Urinary bladder (tissue), 4 donors: ENCODE results near the gene ZPR1. TPM values are rescaled to one million over a fixed set of nuclear protein-coding genes. Genes with fewer than 3 reads are reported as not detected.

ENCODE experiments used
- DNase-seq: peaks from one replicate; pipeline ENCODE4 v3.0.0-alpha.2; 2015; ENCODE audit errors: extremely low spot score
- H3K27ac ChIP-seq: one replicate; pipeline ENCODE4 v1.5.1; 2013; ENCODE audit warnings: low read depth, mild to moderate bottlenecking, moderate library complexity
- H3K36me3 ChIP-seq: one replicate; pipeline ENCODE4 v1.6.1; 2013; ENCODE audit warnings: mild to moderate bottlenecking, moderate library complexity; ENCODE audit not compliant: insufficient read depth
- H3K4me1 ChIP-seq: one replicate; pipeline ENCODE4 v1.6.1; 2013; ENCODE audit warnings: mild to moderate bottlenecking, moderate library complexity; ENCODE audit not compliant: insufficient read depth
- H3K4me3 ChIP-seq: one replicate; pipeline ENCODE4 v1.5.1; 2013; ENCODE audit warnings: low read depth, low read length
- WGBS: extraction: QIAGEN DNeasy Blood & Tissue Kit; methylation state at CpG from one replicate; pipeline ENCODE4 v1.1.7; 2013; 5-methylcytosine and 5-hydroxymethylcytosine counted together
- polyA plus RNA-seq: library from polyadenylated mRNA; stranded (reverse); fragments of 200-250 nt; gene quantifications from one replicate; pipeline ENCODE4 v1.2.3, GENCODE V29; 2013
- total RNA-seq: library from RNA; depleted of rRNA; stranded (reverse); fragments of >200 nt; gene quantifications from one replicate; pipeline ENCODE4 v1.2.3, GENCODE V29; 2014
- donor health status: healthy with polysubstance abuse.
- donor health status: healthy.

Gene ZPR1
- total and polyA plus RNA-seq, 2 donors = 17.9 to 27.4 TPM

DNA sequence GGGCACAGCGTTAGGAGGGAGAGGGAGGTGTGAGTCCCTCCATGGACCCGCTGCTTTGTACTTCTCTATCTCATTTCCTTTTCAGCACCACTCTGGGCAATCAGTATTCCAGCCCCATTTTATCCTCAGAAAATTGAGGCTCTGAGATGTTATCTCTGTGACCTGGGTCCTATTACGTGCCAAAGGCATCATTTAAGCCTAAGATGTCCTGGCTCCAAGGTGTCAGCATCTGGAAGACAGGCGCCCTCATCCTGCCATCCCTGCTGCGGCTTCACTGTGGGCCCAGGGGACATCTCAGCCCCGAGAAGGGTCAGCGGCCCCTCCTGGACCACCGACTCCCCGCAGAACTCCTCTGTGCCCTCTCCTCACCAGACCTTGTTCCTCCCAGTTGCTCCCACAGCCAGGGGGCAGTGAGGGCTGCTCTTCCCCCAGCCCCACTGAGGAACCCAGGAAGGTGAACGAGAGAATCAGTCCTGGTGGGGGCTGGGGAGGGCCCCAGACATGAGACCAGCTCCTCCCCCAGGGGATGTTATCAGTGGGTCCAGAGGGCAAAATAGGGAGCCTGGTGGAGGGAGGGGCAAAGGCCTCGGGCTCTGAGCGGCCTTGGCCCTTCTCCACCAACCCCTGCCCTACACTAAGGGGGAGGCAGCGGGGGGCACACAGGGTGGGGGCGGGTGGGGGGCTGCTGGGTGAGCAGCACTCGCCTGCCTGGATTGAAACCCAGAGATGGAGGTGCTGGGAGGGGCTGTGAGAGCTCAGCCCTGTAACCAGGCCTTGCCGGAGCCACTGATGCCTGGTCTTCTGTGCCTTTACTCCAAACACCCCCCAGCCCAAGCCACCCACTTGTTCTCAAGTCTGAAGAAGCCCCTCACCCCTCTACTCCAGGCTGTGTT, 41.1 kb upstream of the ZPR1 start:
- Histone ChIP-seq H3K4me3 (no peak overlapping the region), H3K27ac (no peak overlapping the region), H3K36me3 (no peaks in the 10 kb centered on the region), H3K4me1 (no peaks in the 10 kb centered on the region)
- WGBS = 70% methylated on average over 16 of the region's 16 CpGs
- DNase-seq = no peak

DNA sequence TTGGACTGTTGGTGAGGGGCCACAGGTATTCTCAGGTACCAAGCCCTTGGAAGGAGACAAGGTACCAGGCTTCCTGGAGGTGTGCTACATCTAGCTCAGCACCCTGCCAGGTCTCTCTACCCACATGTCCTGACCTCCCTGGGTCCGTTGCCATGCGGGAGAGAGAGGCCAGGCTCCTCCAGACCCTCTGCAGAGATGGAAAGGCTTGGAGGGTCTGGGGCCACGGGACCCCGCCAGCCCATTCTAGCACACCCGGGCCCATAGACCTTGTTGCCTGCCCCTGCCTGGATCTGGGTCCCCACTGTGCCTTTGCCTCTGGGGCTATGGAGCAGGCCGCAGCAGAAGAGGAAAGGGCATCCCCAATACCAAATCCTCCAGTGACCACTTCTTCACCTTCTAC, 39.6 kb upstream of the ZPR1 start:
- WGBS = 94% methylated on average over 6 of the region's 6 CpGs
- no peak overlapping the region for H3K27ac ChIP-seq
- H3K4me3 ChIP-seq = no peak overlapping the region
- no peaks in the 10 kb centered on the region for H3K4me1 ChIP-seq
- no peak for DNase-seq
- no peaks in the 10 kb centered on the region for H3K36me3 ChIP-seq

- WGBS = 73% methylated on average over 9 of the region's 9 CpGs
- Histone ChIP-seq H3K36me3 (no peaks in the 10 kb centered on the region), H3K4me1 (no peaks in the 10 kb centered on the region), H3K4me3 (no peak overlapping the region), H3K27ac (no peak overlapping the region)
- DNase-seq = no peak
Observed at GRCh38 chr11:116826751-116827431, 39.1 kb upstream of the ZPR1 start.

- Histone ChIP-seq H3K36me3 (no peaks in the 10 kb centered on the region), H3K4me3 (no peak overlapping the region), H3K27ac (no peak overlapping the region), H3K4me1 (no peaks in the 10 kb centered on the region)
- no peak for DNase-seq
- WGBS = 77% methylated on average over 22 of the region's 22 CpGs
Observed at GRCh38 chr11:116825854-116826750, 38.3 kb upstream of the ZPR1 start.

GRCh38 chr11:116825434-116825833, 37.6 kb upstream of the ZPR1 start:
- Histone ChIP-seq H3K4me3 (no peak overlapping the region), H3K27ac (no peak overlapping the region), H3K4me1 (no peaks in the 10 kb centered on the region), H3K36me3 (no peaks in the 10 kb centered on the region)
- 78% methylated on average over 5 of the region's 5 CpGs for WGBS
- DNase-seq = no peak

- Histone ChIP-seq H3K4me3 (no peak within 1 kb of the TSS), H3K27ac (no peak within 1 kb of the TSS), H3K4me1 (no peaks in the 10 kb centered on the region), H3K36me3 (no peaks in the 10 kb centered on the region)
- DNase-seq = no peak
- 80% methylated on average over 16 of the region's 16 CpGs for WGBS
Observed at GRCh38 chr11:116823031-116823843, 35.4 kb upstream of the ZPR1 start, which contains the start of gene APOA4. Gene APOA4, minus strand, starts transcription at chr11:116823304. Its CDS starts 113 bp downstream, at chr11:116823191.

- H3K4me3 ChIP-seq = no peak overlapping the region
- no peaks in the 10 kb centered on the region for H3K36me3 ChIP-seq
- DNase-seq = no peak
- WGBS = 70% methylated on average over 5 of the region's 5 CpGs
- H3K27ac ChIP-seq = no peak overlapping the region
- no peaks in the 10 kb centered on the region for H3K4me1 ChIP-seq
Observed at GRCh38 chr11:116822575-116822974, 34.8 kb upstream of the ZPR1 start.

GRCh38 chr11:116821050-116821918, 33.5 kb upstream of the ZPR1 start:
- DNase-seq = no peak
- WGBS = 93% methylated on average over 51 of the region's 51 CpGs
- Histone ChIP-seq H3K36me3 (no peaks in the 10 kb centered on the region), H3K27ac (no peak overlapping the region), H3K4me3 (no peak overlapping the region), H3K4me1 (no peaks in the 10 kb centered on the region)

- Histone ChIP-seq H3K36me3 (no peaks in the 10 kb centered on the region), H3K4me1 (no peaks in the 10 kb centered on the region), H3K27ac (no peak overlapping the region), H3K4me3 (no peak overlapping the region)
- WGBS = 88% methylated on average over 9 of the region's 9 CpGs
- DNase-seq = no peak
Observed at GRCh38 chr11:116819049-116819448, 31.2 kb upstream of the ZPR1 start.

DNA sequence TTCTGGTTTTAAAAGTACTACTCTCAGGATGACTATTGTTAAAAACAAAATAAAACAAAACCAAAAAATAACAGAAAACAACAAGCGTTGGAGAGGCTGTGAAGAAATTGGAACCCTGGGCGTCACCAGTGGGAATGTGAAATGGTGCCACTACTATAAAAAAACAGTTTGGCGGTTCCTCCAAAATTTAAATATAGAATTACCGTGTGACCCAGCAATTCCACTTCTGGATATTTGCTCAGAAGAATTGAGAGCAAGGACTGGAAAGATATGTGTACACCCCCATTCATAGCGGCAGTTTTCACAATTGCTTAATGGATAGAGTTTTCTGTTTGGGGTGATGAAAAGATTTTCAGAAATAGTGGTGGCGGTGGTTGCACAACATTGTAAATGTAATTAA, 26.7 kb upstream of the ZPR1 start:
- Histone ChIP-seq H3K4me1 (no peaks in the 10 kb centered on the region), H3K36me3 (no peaks in the 10 kb centered on the region), H3K4me3 (no peak overlapping the region), H3K27ac (no peak overlapping the region)
- WGBS = 77% methylated on average over 6 of the region's 6 CpGs
- DNase-seq = no peak

GRCh38 chr11:116813781-116814471, 26.1 kb upstream of the ZPR1 start:
- H3K36me3 ChIP-seq = no peaks in the 10 kb centered on the region
- no peaks in the 10 kb centered on the region for H3K4me1 ChIP-seq
- no peak overlapping the region for H3K4me3 ChIP-seq
- DNase-seq = no peak
- no peak overlapping the region for H3K27ac ChIP-seq
- 72% methylated on average over 5 of the region's 5 CpGs for WGBS

DNA sequence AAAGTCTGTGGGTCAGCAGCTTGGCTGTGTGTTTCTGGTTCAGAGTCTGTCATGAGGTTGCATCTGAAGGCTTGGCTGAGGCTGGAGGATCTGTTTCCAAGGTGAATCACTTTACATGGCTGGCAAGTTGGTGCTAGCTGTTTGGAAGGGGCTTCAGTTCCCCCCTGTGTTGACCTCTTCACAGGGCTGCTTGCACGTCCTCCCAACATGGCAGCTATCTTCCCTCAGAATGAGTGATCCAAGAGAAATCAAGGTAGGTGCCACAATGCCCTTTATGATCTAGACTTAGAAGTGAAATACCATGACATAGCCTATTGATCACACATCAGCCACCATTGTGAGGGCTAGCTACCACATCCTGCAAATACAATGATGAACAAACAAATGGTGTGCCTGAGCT, 25.3 kb upstream of the ZPR1 start:
- no peak overlapping the region for H3K27ac ChIP-seq
- 92% methylated on average over 1 of the region's 1 CpG for WGBS
- H3K4me1 ChIP-seq = no peaks in the 10 kb centered on the region
- no peaks in the 10 kb centered on the region for H3K36me3 ChIP-seq
- H3K4me3 ChIP-seq = no peak overlapping the region
- no peak for DNase-seq
